8988T (cell line): Measurements from ENCODE around the gene VOPP1.

Experiments
- DNase-seq: peaks from one replicate; pipeline ENCODE4 v3.0.0; 2011

The VOPP1 gene

GRCh38 chr7:55575733-55576132, 3.4 kb upstream of the VOPP1 start:
- no peak for DNase-seq

- DNase-seq = no peak
These were observed 2.8 kb upstream of the VOPP1 start for GRCh38 chr7:55575098-55575497.

GRCh38 chr7:55574051-55574717, 1.9 kb upstream of the VOPP1 start:
- DNase-seq = no peak

GRCh38 chr7:55573234-55573900, 1.1 kb upstream of the VOPP1 start:
- DNase-seq = no peak

- DNase-seq = peak; percentile 32
These were observed 558 bp downstream of the VOPP1 start for GRCh38 chr7:55571511-55572377.

- no peak for DNase-seq
These were observed 1.4 kb downstream of the VOPP1 start for GRCh38 chr7:55570939-55571338.

GRCh38 chr7:55570218-55570873, 2.0 kb downstream of the VOPP1 start:
- no peak for DNase-seq

- no peak for DNase-seq
These were observed 2.5 kb downstream of the VOPP1 start for GRCh38 chr7:55569797-55570196.

- no peak for DNase-seq
These were observed 3.0 kb downstream of the VOPP1 start for GRCh38 chr7:55569269-55569663.

- DNase-seq = no peak
These were observed 3.6 kb downstream of the VOPP1 start for GRCh38 chr7:55568613-55569268.

GRCh38 chr7:55567571-55567970, 4.7 kb downstream of the VOPP1 start:
- no peak for DNase-seq

GRCh38 chr7:55565681-55566080, 6.6 kb downstream of the VOPP1 start:
- DNase-seq = no peak

- no peak for DNase-seq
These were observed 8.5 kb downstream of the VOPP1 start for GRCh38 chr7:55563596-55564325.

- no peak for DNase-seq
These were observed 10.6 kb downstream of the VOPP1 start for GRCh38 chr7:55561690-55562089.

GRCh38 chr7:55558962-55559920, 13.1 kb downstream of the VOPP1 start:
- no peak for DNase-seq

- no peak for DNase-seq
These were observed 14.6 kb downstream of the VOPP1 start for GRCh38 chr7:55557666-55558188.

- DNase-seq = no peak
These were observed 15.8 kb downstream of the VOPP1 start for GRCh38 chr7:55556492-55556891.

- DNase-seq = no peak
These were observed 16.3 kb downstream of the VOPP1 start for GRCh38 chr7:55556031-55556430.

- DNase-seq = no peak
These were observed 17.1 kb downstream of the VOPP1 start for GRCh38 chr7:55555160-55555559.

- DNase-seq = no peak
These were observed 18.3 kb downstream of the VOPP1 start for GRCh38 chr7:55554038-55554437.

GRCh38 chr7:55553024-55553345, 19.3 kb downstream of the VOPP1 start:
- no peak for DNase-seq
